ENCODE measurements around the gene ANKMY1. TPM values are rescaled to one million over a fixed set of nuclear protein-coding genes. Genes with fewer than 3 reads are reported as not detected.

Gene ANKMY1
- total and polyA plus RNA-seq, 8 donors = 3.1 to 79.4 (median 9.7) TPM

DNA sequence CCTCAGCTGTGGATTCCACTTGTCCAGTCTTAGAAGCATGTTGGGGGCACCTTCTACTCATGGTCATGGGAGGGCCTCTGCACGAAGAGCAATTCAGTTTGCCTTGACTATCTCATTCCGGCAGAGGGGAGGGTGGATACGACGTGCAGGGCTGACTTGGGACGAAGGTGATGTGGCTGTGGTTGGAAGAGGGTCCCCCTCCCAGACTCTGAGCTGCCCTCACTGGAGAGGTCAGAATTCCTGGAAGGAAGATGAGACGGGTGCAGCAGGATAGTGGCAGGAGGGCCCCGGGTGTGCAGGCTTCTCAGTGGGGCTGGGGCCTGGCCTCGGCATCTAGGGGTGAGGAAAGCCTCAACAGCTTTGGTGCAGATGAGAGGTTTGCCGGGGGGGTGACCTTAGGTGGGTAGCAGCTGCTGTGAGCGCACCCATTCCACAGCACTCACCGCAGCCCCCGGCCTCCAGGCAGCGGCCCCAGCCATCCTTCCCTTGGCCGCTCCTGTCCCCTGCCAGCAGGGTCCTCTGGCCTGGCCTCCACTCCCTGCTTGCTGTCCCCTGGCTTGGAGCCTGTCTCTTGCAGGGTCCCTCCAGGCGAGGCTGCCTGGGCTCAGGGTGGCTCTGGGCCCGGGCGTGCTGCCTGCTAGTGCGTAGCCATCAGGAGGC lies 13.7 kb upstream of the ANKMY1 start:
- no peak for DNase-seq
- TF ChIP-seq POLR2AphosphoS5 (IDR thresholded peaks at IDR 0.05) (no peak), CTCF (IDR thresholded peaks at IDR 0.05) (no peak), EP300 (IDR thresholded peaks at IDR 0.05) (no peak), POLR2A (IDR thresholded peaks at IDR 0.05) (no peak)
- Histone ChIP-seq H3K36me3 (peaks cover 29 to 57% (median 44%) of the 10 kb centered on the region in 4 donors), H3K9me3 (no peaks in the 10 kb centered on the region), H3K27ac (no peak overlapping the region), H3K4me3 (peak overlapping the region in 1 of 4 donors; percentile 92), H3K27me3 (no peaks in the 10 kb centered on the region), H3K4me1 (peaks cover 36 to 66% (median 65%) of the 10 kb centered on the region in 4 donors)
- intact Hi-C loops (cut with DNase I; ENCODE audit: low total_unique reads) = no loop called here
- 84 to 90% (median 85%) methylated on average over 16 to 18 of the region's 18 CpGs for WGBS, 5 donors

DNA sequence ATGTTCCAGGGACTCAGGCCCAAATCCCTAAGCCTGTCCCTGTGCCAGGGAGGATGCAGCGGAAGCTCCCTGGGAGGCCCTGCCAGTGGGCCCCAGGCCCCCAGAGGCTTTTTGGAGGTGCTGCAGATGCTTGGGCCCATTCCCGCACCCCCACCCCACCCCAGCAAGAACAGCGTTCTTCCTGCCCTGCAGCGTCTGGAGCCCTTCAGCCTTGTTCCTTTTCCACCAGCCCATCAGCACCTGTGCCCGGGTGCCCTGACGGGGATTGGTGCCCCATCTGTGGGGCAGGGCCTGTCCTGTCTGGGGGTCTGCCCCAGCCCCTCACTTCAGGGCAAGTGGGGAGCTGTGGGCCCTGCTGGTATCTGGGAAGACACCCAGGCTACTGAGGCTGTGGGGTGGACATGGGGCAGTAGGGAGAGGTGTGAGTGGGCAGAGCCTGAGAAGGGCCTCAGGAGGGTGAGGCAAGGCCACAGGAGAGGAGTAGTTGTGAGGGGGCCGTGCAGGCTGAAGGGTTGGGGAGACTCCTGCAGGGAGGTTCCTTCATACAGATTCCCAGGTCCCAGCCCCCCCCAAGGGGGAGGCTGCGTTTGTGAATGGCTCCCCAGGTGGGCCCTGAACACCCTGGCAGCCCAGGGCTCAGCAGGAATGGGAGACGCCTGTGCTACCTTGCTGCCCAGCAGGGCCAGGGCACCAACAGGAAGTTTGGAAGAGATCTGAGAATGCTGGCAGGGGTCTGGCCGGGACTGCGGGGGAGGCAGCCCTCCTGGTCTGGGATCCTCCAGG lies 12.9 kb upstream of the ANKMY1 start:
- H3K4me1 ChIP-seq = peaks cover 43 to 73% (median 71%) of the 10 kb centered on the region in 4 donors
- intact Hi-C loops (cut with DNase I; ENCODE audit: low total_unique reads) = no loop called here
- peak overlapping the region in 2 of 4 donors; percentile 89 to 92 for H3K4me3 ChIP-seq
- H3K27ac ChIP-seq = peak overlapping the region in 1 of 5 donors; percentile 98
- DNase-seq = peak in 1 of 2 donors; percentile 21
- 68 to 84% (median 81%) methylated on average over 6 to 11 of the region's 11 CpGs for WGBS, 5 donors
- no peaks in the 10 kb centered on the region for H3K27me3 ChIP-seq
- no peaks in the 10 kb centered on the region for H3K9me3 ChIP-seq
- peaks cover 22 to 49% (median 37%) of the 10 kb centered on the region in 4 donors for H3K36me3 ChIP-seq
- TF ChIP-seq EP300 (IDR thresholded peaks at IDR 0.05) (no peak), POLR2AphosphoS5 (IDR thresholded peaks at IDR 0.05) (no peak), CTCF (IDR thresholded peaks at IDR 0.05) (no peak), POLR2A (IDR thresholded peaks at IDR 0.05) (no peak)

GRCh38 chr2:240569998-240570530 lies 12.3 kb upstream of the ANKMY1 start:
- Histone ChIP-seq H3K36me3 (peaks cover 15 to 43% (median 30%) of the 10 kb centered on the region in 4 donors), H3K27ac (peak overlapping the region in 3 of 5 donors; percentile 82 to 98 (median 86)), H3K9me3 (no peaks in the 10 kb centered on the region), H3K4me3 (peak overlapping the region; percentile 70 to 92 (median 84)), H3K4me1 (peaks cover 49 to 79% (median 73%) of the 10 kb centered on the region in 4 donors), H3K27me3 (no peaks in the 10 kb centered on the region)
- 62 to 83% (median 71%) methylated on average over 9 to 15 of the region's 15 CpGs for WGBS, 5 donors
- TF ChIP-seq EP300 (IDR thresholded peaks at IDR 0.05) (no peak), POLR2AphosphoS5 (IDR thresholded peaks at IDR 0.05) (no peak), POLR2A (IDR thresholded peaks at IDR 0.05) (no peak), CTCF (IDR thresholded peaks at IDR 0.05) (no peak)
- intact Hi-C loops (cut with DNase I; ENCODE audit: low total_unique reads) = no loop called here
- peak; percentile 43 to 55 for DNase-seq

- peaks cover 52 to 83% (median 75%) of the 10 kb centered on the region in 4 donors for H3K4me1 ChIP-seq
- TF ChIP-seq CTCF (IDR thresholded peaks at IDR 0.05) = no peak
- no peak for TF ChIP-seq EP300 (IDR thresholded peaks at IDR 0.05)
- no peak for TF ChIP-seq POLR2A (IDR thresholded peaks at IDR 0.05)
- no peak for TF ChIP-seq POLR2AphosphoS5 (IDR thresholded peaks at IDR 0.05)
- H3K4me3 ChIP-seq = peak overlapping the region; percentile 70 to 92 (median 84)
- WGBS, 5 donors = 40 to 60% (median 49%) methylated on average over 1 to 9 of the region's 9 CpGs
- peaks cover 10 to 38% (median 25%) of the 10 kb centered on the region in 4 donors for H3K36me3 ChIP-seq
- H3K27ac ChIP-seq = peak overlapping the region; percentile 82 to 98 (median 87)
- intact Hi-C loops (cut with DNase I; ENCODE audit: low total_unique reads) = no loop called here
- DNase-seq = peak in 1 of 2 donors; percentile 24
- no peaks in the 10 kb centered on the region for H3K9me3 ChIP-seq
- H3K27me3 ChIP-seq = no peaks in the 10 kb centered on the region
Observed at GRCh38 chr2:240569523-240569997, 11.8 kb upstream of the ANKMY1 start.

Data from stomach (tissue), 9 donors.